A549 treated with ZK216348 at 1 μM for 4 hours (cell line): ENCODE results near the gene GPR173. TPM values are rescaled to one million over a fixed set of nuclear protein-coding genes. Genes with fewer than 3 reads are reported as not detected.

Experiments
- total RNA-seq: library from RNA; stranded (reverse); fragments of 200-300 nt; extraction: Qiagen RNA extraction; gene quantifications from 5 replicates; pipeline ENCODE4 v1.2.3, GENCODE V29; 2022; ENCODE audit warnings: low read depth

Gene GPR173, protein sequence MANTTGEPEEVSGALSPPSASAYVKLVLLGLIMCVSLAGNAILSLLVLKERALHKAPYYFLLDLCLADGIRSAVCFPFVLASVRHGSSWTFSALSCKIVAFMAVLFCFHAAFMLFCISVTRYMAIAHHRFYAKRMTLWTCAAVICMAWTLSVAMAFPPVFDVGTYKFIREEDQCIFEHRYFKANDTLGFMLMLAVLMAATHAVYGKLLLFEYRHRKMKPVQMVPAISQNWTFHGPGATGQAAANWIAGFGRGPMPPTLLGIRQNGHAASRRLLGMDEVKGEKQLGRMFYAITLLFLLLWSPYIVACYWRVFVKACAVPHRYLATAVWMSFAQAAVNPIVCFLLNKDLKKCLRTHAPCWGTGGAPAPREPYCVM
- 0.02 TPM in 1 of 5 replicates, not detected in the others for total RNA-seq

DNA sequence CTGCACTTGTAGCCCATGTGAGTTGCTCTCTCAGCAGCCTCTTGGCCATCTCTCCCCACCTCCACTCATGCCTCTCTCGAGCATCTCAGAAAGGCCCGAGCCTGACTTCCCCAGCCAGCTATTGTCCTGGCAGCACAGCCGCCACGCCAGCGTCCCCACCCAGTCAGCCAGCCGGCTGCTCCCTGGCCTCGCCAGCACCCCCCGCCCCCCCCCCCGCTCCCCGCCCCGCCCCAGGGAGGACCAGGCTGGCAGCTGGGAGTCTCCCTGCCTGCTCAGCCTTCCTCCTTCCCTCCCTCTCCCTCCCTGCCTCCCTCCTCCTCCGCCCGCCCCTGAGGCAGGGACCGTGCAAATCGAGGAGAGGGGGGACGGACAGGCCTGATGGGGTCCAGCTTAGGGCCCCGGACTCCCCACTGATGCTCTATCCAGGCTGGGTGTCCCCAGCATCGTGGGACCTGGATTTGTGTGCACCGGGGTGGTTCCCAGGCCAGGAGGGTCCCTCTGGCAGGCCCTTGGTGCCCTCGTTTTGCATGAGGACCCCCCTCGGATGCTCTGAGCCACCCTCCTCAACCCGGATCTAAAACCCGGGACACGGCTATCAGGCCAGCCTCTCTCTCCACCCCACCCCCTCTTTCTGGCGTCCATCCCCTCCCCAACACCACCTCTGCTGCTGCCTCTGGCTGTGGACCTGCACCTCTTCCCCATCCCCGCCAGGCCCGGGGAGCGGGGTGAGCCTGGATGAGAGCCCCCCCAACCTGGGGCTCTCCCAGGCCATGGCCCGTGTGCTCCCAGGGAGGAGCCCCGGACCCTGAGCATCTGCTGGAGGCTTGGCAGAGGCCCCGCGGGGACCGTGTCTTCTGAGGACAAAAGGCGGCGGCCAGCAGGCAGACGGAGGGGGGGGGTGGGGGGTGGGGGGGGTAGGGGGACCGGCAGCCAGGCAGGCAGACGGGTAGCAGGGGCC lies at the start of gene GPR173:
TSS of gene GPR173 (plus strand) at position 621 of the 958 bp plus-strand sequence. CDS start 27,833 bp downstream, outside the sequence.

DNA sequence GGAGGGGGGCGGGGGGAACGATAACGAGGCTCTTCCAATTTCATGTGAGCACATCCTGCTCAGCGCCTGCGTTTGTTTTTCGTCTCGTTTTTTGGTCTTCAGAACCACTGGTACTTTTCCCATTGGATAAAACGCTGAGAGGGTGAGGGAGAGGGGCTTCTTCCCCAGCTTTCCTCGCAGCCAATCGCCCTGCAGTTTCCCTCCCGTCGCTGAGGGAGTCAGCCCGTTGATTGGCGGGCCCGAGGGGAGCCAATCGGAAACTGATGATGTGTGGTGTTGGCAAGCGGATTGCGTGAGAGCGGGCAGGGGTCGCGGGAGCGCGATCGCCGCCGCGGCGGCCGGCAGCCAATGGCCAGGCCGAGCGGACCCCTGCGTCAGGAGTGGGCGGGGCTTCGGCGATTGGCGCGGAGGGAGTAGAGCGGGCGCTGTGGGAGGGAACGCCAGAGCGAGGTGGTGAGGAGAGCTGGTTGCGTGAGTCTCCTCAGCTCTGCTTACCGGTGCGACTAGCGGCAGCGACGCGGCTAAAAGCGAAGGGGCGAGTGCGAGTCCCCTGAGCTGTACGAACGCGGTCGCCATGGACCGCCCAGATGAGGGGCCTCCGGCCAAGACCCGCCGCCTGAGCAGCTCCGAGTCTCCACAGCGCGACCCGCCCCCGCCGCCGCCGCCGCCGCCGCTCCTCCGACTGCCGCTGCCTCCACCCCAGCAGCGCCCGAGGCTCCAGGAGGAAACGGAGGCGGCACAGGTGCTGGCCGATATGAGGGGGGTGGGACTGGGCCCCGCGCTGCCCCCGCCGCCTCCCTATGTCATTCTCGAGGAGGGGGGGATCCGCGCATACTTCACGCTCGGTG lies 33.6 kb downstream of the GPR173 start, which contains the start of gene TSPYL2:
TSS of gene TSPYL2 (plus strand) at position 443 of the 848 bp plus-strand sequence. CDS start at position 575, 132 bp downstream.

DNA sequence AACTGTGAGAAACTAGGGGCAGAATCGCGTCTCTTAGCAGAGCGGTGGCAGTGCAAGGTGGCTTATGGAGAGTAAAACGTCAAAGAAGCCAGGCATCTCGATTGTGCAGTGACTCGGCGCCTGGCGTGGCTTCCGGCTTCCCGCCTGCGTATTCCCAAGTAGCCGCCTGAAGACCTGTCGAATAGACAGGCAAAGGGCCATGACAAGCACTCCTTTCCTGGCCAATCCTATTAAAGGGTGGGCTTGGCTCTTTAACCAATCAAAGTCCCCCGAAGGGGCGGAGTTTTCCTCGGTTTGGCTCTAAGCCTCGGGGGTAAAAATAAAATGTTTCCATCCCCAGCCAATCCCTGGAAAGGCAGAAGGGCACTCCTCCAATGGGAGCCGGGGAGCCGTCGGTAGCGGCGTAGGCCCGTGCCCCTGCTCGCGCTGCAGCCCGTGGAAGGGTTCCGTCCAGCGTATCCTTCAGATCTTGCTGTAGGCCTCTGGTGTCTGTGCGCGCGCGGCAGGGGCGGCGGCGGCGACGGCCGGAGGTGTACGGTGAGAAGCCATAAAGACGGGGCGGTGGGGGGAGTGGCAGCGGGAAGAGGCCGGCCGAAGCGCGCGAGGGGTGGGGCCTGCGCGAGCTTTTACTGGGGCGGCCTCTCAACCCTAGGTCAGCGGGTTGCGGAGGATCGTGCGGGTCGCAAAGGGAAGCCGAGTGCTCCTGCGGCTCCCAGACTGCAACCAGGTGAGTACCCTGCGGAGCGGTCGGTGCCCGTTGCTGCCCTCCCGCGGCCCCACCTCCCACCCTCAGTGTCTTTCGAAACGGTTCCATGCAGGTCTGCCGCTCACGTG lies 45.4 kb downstream of the GPR173 start, which contains the start of gene KANTR:
TSS of gene KANTR (plus strand) at position 395 of the 834 bp plus-strand sequence. CDS start 30,131 bp downstream, outside the sequence.

Other genes starting within 250 kb of the GPR173 start
- not detected in 5 replicates for gene XAGE5, start 237.5 kb upstream of the GPR173 start, total RNA-seq
- gene XAGE3, start 180.7 kb upstream of the GPR173 start, total RNA-seq, result not detected in 5 replicates
- gene FAM156B, start 151.5 kb upstream of the GPR173 start, total RNA-seq, result 7.2 to 18.8 TPM (median 9.4 TPM) in 5 replicates
- gene FAM156A, start 90.3 kb upstream of the GPR173 start, total RNA-seq, result 12.0 to 23.8 TPM (median 14.8 TPM) in 5 replicates
- 10.3 to 14.7 TPM (median 12.5 TPM) in 5 replicates for gene TSPYL2, start 33.6 kb downstream of the GPR173 start, total RNA-seq
- gene KANTR, start 45.4 kb downstream of the GPR173 start, total RNA-seq, result 0.85 to 2.2 TPM (median 1.4 TPM) in 5 replicates
- gene KDM5C, start 176.4 kb downstream of the GPR173 start, total RNA-seq, result 33.7 to 64.0 TPM (median 55.7 TPM) in 5 replicates
- gene IQSEC2, start 232.8 kb downstream of the GPR173 start, total RNA-seq, result 34.7 to 42.9 TPM (median 40.6 TPM) in 5 replicates